Smooth muscle cell (in vitro differentiated cells): ENCODE results near the gene SHB. TPM values are rescaled to one million over a fixed set of nuclear protein-coding genes. Genes with fewer than 3 reads are reported as not detected.
A peak's percentile ranks its signal among the peaks of the same experiment; 100 is the strongest.

Experiments
- DNase-seq: peaks from one replicate; lab custom pipeline; 2025; ENCODE audit not compliant: unreplicated experiment; lab: John Stamatoyannopoulos, UW
- H2AFZ ChIP-seq: fragments of 200-600 bp; sonication (generic); 2 replicates; pipeline ENCODE4 v1.6.0; 2016; ENCODE audit warnings: antibody characterized with exemption, low read depth, mild to moderate bottlenecking
- H3F3A ChIP-seq: fragments of 200-600 bp; sonication (generic); 2 replicates; pipeline ENCODE4 v1.6.0; 2017; ENCODE audit warnings: antibody characterized with exemption, low read depth
- H3K27ac ChIP-seq: fragments of 200-600 bp; sonication (generic); 2 replicates; pipeline ENCODE4 v1.5.1; 2016; ENCODE audit warnings: low read depth, mild to moderate bottlenecking
- H3K27me3 ChIP-seq: fragments of 200-600 bp; sonication (generic); 2 replicates; pipeline ENCODE4 v1.6.1; 2016; ENCODE audit warnings: low read depth, mild to moderate bottlenecking
- H3K36me3 ChIP-seq: fragments of 200-600 bp; sonication (generic); 2 replicates; pipeline ENCODE4 v1.5.1; 2016; ENCODE audit warnings: low read depth
- H3K4me1 ChIP-seq: fragments of 200-600 bp; sonication (generic); 2 replicates; pipeline ENCODE4 v1.5.1; 2016; ENCODE audit warnings: low read depth
- H3K4me2 ChIP-seq: fragments of 200-600 bp; sonication (generic); 2 replicates; pipeline ENCODE4 v1.6.0; 2016; ENCODE audit warnings: mild to moderate bottlenecking
- H3K4me3 ChIP-seq: fragments of 200-600 bp; sonication (generic); 2 replicates; pipeline ENCODE4 v1.5.1; 2016; ENCODE audit warnings: mild to moderate bottlenecking
- H3K79me2 ChIP-seq: fragments of 200-600 bp; sonication (generic); 2 replicates; pipeline ENCODE4 v1.6.0; 2016; ENCODE audit warnings: low read depth, mild to moderate bottlenecking
- H3K9ac ChIP-seq: fragments of 200-600 bp; sonication (generic); 2 replicates; pipeline ENCODE4 v1.6.0; 2016; ENCODE audit warnings: low read depth
- H3K9me3 ChIP-seq: fragments of 200-600 bp; sonication (generic); replicated peaks from 2 replicates; pipeline ENCODE4 v1.5.1; 2016; ENCODE audit warnings: low read depth
- H4K20me1 ChIP-seq: fragments of 200-600 bp; sonication (generic); 2 replicates; pipeline ENCODE4 v1.6.0; 2016; ENCODE audit warnings: low read depth
- CTCF ChIP-seq: fragments of 200-600 bp; sonication (generic); IDR thresholded peaks from 2 replicates; pipeline ENCODE4 v1.5.1; 2017; ENCODE audit warnings: borderline replicate concordance, mild to moderate bottlenecking, antibody characterized with exemption; ENCODE audit not compliant: insufficient read depth, poor library complexity, severe bottlenecking
- WGBS: methylation state at CpG from one replicate; pipeline ENCODE4 v1.1.7; 2016; ENCODE audit warnings: low lambda C conversion rate; 5-methylcytosine and 5-hydroxymethylcytosine counted together
- polyA plus RNA-seq: library from polyadenylated mRNA; unstranded; fragments of >200 nt; fragmentation: Nextera tagmentation; extraction: Ambion mirVana; gene quantifications from 2 replicates; pipeline ENCODE4 v1.2.1, GENCODE V29; 2016
- total RNA-seq: library from RNA; depleted of rRNA; stranded (reverse); fragments of >200 nt; gene quantifications from 2 replicates; pipeline ENCODE4 v1.2.3, GENCODE V29; 2014

Gene SHB
- total and polyA plus RNA-seq, 2 experiments from 2014 or later: 16.4 to 32.4 TPM

GRCh38 chr9:37943345-37944265 is 125.4 kb downstream of the SHB start:
- H3K36me3 ChIP-seq: no peaks in the 10 kb centered on the region
- WGBS: 47% methylated on average over 12 of the region's 12 CpGs
- no peaks in the 10 kb centered on the region for H3K27me3 ChIP-seq
- peaks cover 33% of the 10 kb centered on the region for H3F3A ChIP-seq
- peak overlapping the region; percentile 57 for H3K4me2 ChIP-seq
- peaks cover 4% of the 10 kb centered on the region for H3K79me2 ChIP-seq
- H4K20me1 ChIP-seq: no peaks in the 10 kb centered on the region
- DNase-seq: no peak
- no peak overlapping the region for H2AFZ ChIP-seq
- H3K4me3 ChIP-seq: no peak overlapping the region
- no peak for TF ChIP-seq CTCF
- no peak overlapping the region for H3K9ac ChIP-seq
- peak overlapping the region; percentile 82 for H3K27ac ChIP-seq
- H3K9me3 ChIP-seq: no peaks in the 10 kb centered on the region
- peaks cover 28% of the 10 kb centered on the region for H3K4me1 ChIP-seq

- no peak overlapping the region for H3K4me3 ChIP-seq
- peaks cover 34% of the 10 kb centered on the region for H3F3A ChIP-seq
- peak overlapping the region; percentile 57 for H3K4me2 ChIP-seq
- H3K9me3 ChIP-seq: no peaks in the 10 kb centered on the region
- no peak for DNase-seq
- TF ChIP-seq CTCF: no peak
- peaks cover 30% of the 10 kb centered on the region for H3K4me1 ChIP-seq
- 90% methylated on average over 12 of the region's 12 CpGs for WGBS
- no peaks in the 10 kb centered on the region for H3K27me3 ChIP-seq
- H3K79me2 ChIP-seq: peaks cover 4% of the 10 kb centered on the region
- no peaks in the 10 kb centered on the region for H3K36me3 ChIP-seq
- H3K9ac ChIP-seq: no peak overlapping the region
- peak overlapping the region; percentile 82 for H3K27ac ChIP-seq
- H4K20me1 ChIP-seq: no peaks in the 10 kb centered on the region
- no peak overlapping the region for H2AFZ ChIP-seq
Observed at GRCh38 chr9:37942621-37943344, 126.2 kb downstream of the SHB start.

- Histone ChIP-seq H3K79me2 (peaks cover 4% of the 10 kb centered on the region), H4K20me1 (no peaks in the 10 kb centered on the region), H3K9me3 (no peaks in the 10 kb centered on the region), H3K36me3 (no peaks in the 10 kb centered on the region), H2AFZ (no peak overlapping the region), H3K4me2 (no peak overlapping the region), H3K4me1 (peaks cover 43% of the 10 kb centered on the region), H3K27ac (peak overlapping the region; percentile 100), H3F3A (peaks cover 34% of the 10 kb centered on the region), H3K9ac (no peak overlapping the region), H3K4me3 (no peak overlapping the region), H3K27me3 (no peaks in the 10 kb centered on the region)
- no peak for DNase-seq
- 95% methylated on average over 2 of the region's 2 CpGs for WGBS
- no peak for TF ChIP-seq CTCF
Observed at GRCh38 chr9:37941253-37941652, 127.8 kb downstream of the SHB start.
